IMR-90 (cell line): Measurements from ENCODE around the gene TGOLN2. TPM values are rescaled to one million over a fixed set of nuclear protein-coding genes. Genes with fewer than 3 reads are reported as not detected.

Source experiments
- ATAC-seq: fragments of 200-7000 bp; cut with Tn5 transposase; 2 replicates; pipeline ENCODE4 v1.9.1; 2020; ENCODE audit warnings: low read depth, mild to moderate bottlenecking, moderate library complexity
- BruUV-seq: library from RNA; stranded (reverse); fragments of 400-500 nt; replicated peaks from 2 replicates; lab custom pipeline; 2021; lab: Mats Ljungman, UMichigan
- CTCF ChIA-PET: fragments of 300-600 bp; formaldehyde crosslinking; extraction: SDS; loops from one replicate; lab custom pipeline; 2021; ENCODE audit warnings: antibody characterized with exemption; lab: Yijun Ruan, JAX
- POLR2A ChIA-PET: fragments of 300-600 bp; sonication (Branson Sonifier 250); formaldehyde crosslinking; loops from one replicate; lab custom pipeline; 2022; ENCODE audit warnings: antibody characterized with exemption; ENCODE audit not compliant: unreplicated experiment; lab: Charles Lee
- DNase-seq: peaks from one replicate; pipeline ENCODE4 v3.0.0; 2013
- H2AFZ ChIP-seq: replicated peaks from 2 replicates; pipeline ENCODE3; 2013; ENCODE audit warnings: low read length, mild to moderate bottlenecking; ENCODE audit not compliant: poor library complexity
- H2AK5ac ChIP-seq: 2 replicates; pipeline ENCODE4 v1.6.1; 2013; ENCODE audit warnings: low read depth, low read length, inconsistent platforms
- H2AK9ac ChIP-seq: replicated peaks from 2 replicates; pipeline ENCODE3; 2013; ENCODE audit warnings: mild to moderate bottlenecking, low read depth, low read length, moderate library complexity; ENCODE audit not compliant: poor library complexity
- H2BK120ac ChIP-seq: 2 replicates; pipeline ENCODE4 v1.6.1; 2013; ENCODE audit warnings: low read depth, low read length, inconsistent platforms
- H2BK15ac ChIP-seq: 3 replicates; pipeline ENCODE4 v1.6.1; 2013; ENCODE audit warnings: low read depth, low read length, inconsistent platforms
- H2BK20ac ChIP-seq: 2 replicates; pipeline ENCODE4 v1.6.1; 2013; ENCODE audit warnings: low read depth, mild to moderate bottlenecking, inconsistent platforms, low read length, moderate library complexity
- H2BK5ac ChIP-seq: 2 replicates; pipeline ENCODE4 v1.6.1; 2013; ENCODE audit warnings: mild to moderate bottlenecking, low read depth, low read length, inconsistent platforms; ENCODE audit not compliant: poor library complexity, severe bottlenecking
- H3K14ac ChIP-seq: replicated peaks from 2 replicates; pipeline ENCODE4 v1.6.1; 2013; ENCODE audit warnings: low read depth, low read length, inconsistent platforms
- H3K18ac ChIP-seq: 2 replicates; pipeline ENCODE4 v1.6.1; 2013; ENCODE audit warnings: low read depth, low read length, control low read depth
- H3K23ac ChIP-seq: 2 replicates; pipeline ENCODE4 v1.6.1; 2013; ENCODE audit warnings: low read depth, low read length, inconsistent platforms
- H3K27ac ChIP-seq: 2 replicates; pipeline ENCODE4 v1.5.1; 2013; ENCODE audit warnings: mild to moderate bottlenecking, control low read depth, low read length; ENCODE audit not compliant: insufficient read depth
- H3K27me3 ChIP-seq: 2 replicates; pipeline ENCODE4 v1.6.1; 2013; ENCODE audit warnings: low read length; ENCODE audit not compliant: control insufficient read depth, insufficient read depth
- H3K36me3 ChIP-seq: 2 replicates; pipeline ENCODE4 v1.6.1; 2013; ENCODE audit warnings: low read length, mixed read lengths; ENCODE audit not compliant: control insufficient read depth, insufficient read depth
- H3K4ac ChIP-seq: 2 replicates; pipeline ENCODE4 v1.6.1; 2013; ENCODE audit warnings: low read depth, low read length, inconsistent platforms
- H3K4me1 ChIP-seq: 2 replicates; pipeline ENCODE4 v1.6.1; 2013; ENCODE audit warnings: low read length, mixed read lengths; ENCODE audit not compliant: control insufficient read depth, insufficient read depth
- H3K4me2 ChIP-seq: 2 replicates; pipeline ENCODE4 v1.6.1; 2013; ENCODE audit warnings: low read depth, mild to moderate bottlenecking, control low read depth, low read length, moderate library complexity
- H3K4me3 ChIP-seq: 2 replicates; pipeline ENCODE4 v1.5.1; 2013; ENCODE audit warnings: low read depth, mild to moderate bottlenecking, control low read depth, low read length, moderate library complexity; ENCODE audit not compliant: insufficient read depth
- H3K56ac ChIP-seq: 2 replicates; pipeline ENCODE4 v1.6.1; 2013; ENCODE audit warnings: low read length, inconsistent platforms; ENCODE audit not compliant: insufficient read depth; ENCODE audit errors: extremely low read depth
- H3K79me1 ChIP-seq, 2 experiments: 2 replicates each; pipeline ENCODE4 v1.6.1; 2013; ENCODE audit warnings: low read length in 2 of 2, inconsistent platforms in 1 of 2, low read depth in 1 of 2
- H3K9ac ChIP-seq: 2 replicates; pipeline ENCODE4 v1.6.1; 2013; ENCODE audit warnings: low read depth, low read length, control low read depth
- H3K9me1 ChIP-seq: 2 replicates; pipeline ENCODE4 v1.6.1; 2013; ENCODE audit warnings: low read length, inconsistent platforms; ENCODE audit not compliant: insufficient read depth
- H3K9me3 ChIP-seq: 2 replicates; pipeline ENCODE4 v1.6.1; 2013; ENCODE audit warnings: low read length; ENCODE audit not compliant: control insufficient read depth, insufficient read depth
- H4K20me1 ChIP-seq: 2 replicates; pipeline ENCODE4 v1.6.1; 2013; ENCODE audit warnings: low read length, inconsistent platforms; ENCODE audit not compliant: insufficient read depth
- H4K5ac ChIP-seq: 2 replicates; pipeline ENCODE4 v1.6.1; 2013; ENCODE audit warnings: mild to moderate bottlenecking, low read depth, low read length, control low read depth
- H4K8ac ChIP-seq, 2 experiments: 2 replicates each; pipeline ENCODE4 v1.6.1; 2013; ENCODE audit warnings: low read depth in 2 of 2, low read length in 2 of 2, control low read depth in 1 of 2, inconsistent platforms in 1 of 2
- H4K91ac ChIP-seq: 2 replicates; pipeline ENCODE4 v1.6.1; 2013; ENCODE audit warnings: low read depth, low read length, inconsistent platforms; ENCODE audit not compliant: insufficient read depth
- BHLHE40 ChIP-seq: fragments of 150-350 bp; IDR thresholded peaks from 2 replicates; pipeline ENCODE4 v1.6.1; 2016; ENCODE audit warnings: mild to moderate bottlenecking, low read depth, low read length
- CEBPB ChIP-seq: IDR thresholded peaks from 2 replicates; pipeline ENCODE4 v1.6.1; 2012; ENCODE audit warnings: low read depth, low read length, improper control_type of control experiment
- CHD1 ChIP-seq: IDR thresholded peaks from 2 replicates; pipeline ENCODE4 v1.6.1; 2012; ENCODE audit warnings: low read depth, low read length, improper control_type of control experiment
- CTCF ChIP-seq: conservative IDR thresholded peaks from 2 replicates; pipeline ENCODE4 v1.5.1; 2012; ENCODE audit warnings: mild to moderate bottlenecking, low read depth, low read length, improper control_type of control experiment
- MAFK ChIP-seq: IDR thresholded peaks from 2 replicates; pipeline ENCODE4 v1.6.1; 2012; ENCODE audit warnings: low read depth, low read length, improper control_type of control experiment
- MAZ ChIP-seq: IDR thresholded peaks from 2 replicates; pipeline ENCODE4 v1.6.1; 2012; ENCODE audit warnings: low read depth, mild to moderate bottlenecking, low read length, improper control_type of control experiment, moderate library complexity, borderline replicate concordance
- MXI1 ChIP-seq: IDR thresholded peaks from 2 replicates; pipeline ENCODE4 v1.6.1; 2012; ENCODE audit warnings: low read depth, mild to moderate bottlenecking, low read length, moderate library complexity, borderline replicate concordance
- NFE2L2 ChIP-seq: fragments of 150-350 bp; IDR thresholded peaks from 2 replicates; pipeline ENCODE4 v1.6.1; 2016; ENCODE audit warnings: low read depth, mild to moderate bottlenecking, low read length
- POLR2A ChIP-seq: IDR thresholded peaks from 2 replicates; pipeline ENCODE4 v1.6.1; 2012; ENCODE audit warnings: mild to moderate bottlenecking, low read depth, low read length
- RAD21 ChIP-seq: IDR thresholded peaks from 2 replicates; pipeline ENCODE4 v1.6.1; 2012; ENCODE audit warnings: low read length, improper control_type of control experiment
- RCOR1 ChIP-seq: IDR thresholded peaks from 2 replicates; pipeline ENCODE4 v1.6.1; 2012; ENCODE audit warnings: mild to moderate bottlenecking, low read length, improper control_type of control experiment; ENCODE audit not compliant: insufficient replicate concordance
- RFX5 ChIP-seq: IDR thresholded peaks from 2 replicates; pipeline ENCODE4 v1.8.0; 2012; ENCODE audit warnings: low read depth, mild to moderate bottlenecking, low read length, moderate library complexity
- WGBS, 2 experiments: methylation state at CpG; one replicate each; pipeline versions ENCODE4 v1.1.5 to v1.1.7; 2013; ENCODE audit warnings: missing lambda C conversion rate in 2 of 2; ENCODE audit not compliant: insufficient read length in 1 of 2; ENCODE audit errors: extremely low coverage in 2 of 2; 5-methylcytosine and 5-hydroxymethylcytosine counted together
- dilution Hi-C: fragments of 300-500 bp; cut with HindIII; formaldehyde crosslinking; loops from one replicate; pipeline ENCODE4 v1.14.3; 2018; ENCODE audit warnings: low sequenced_read_pairs; ENCODE audit not compliant: unreplicated experiment
- in situ Hi-C: fragments of 300-500 bp; cut with MboI; formaldehyde crosslinking; loops from 3 replicates; pipeline ENCODE4 v1.14.3; 2019; ENCODE audit warnings: low sequenced_read_pairs, inconsistent platforms, mixed read lengths
- intact Hi-C: fragments of 100-400 bp; cut with micrococcal nuclease; formaldehyde crosslinking; loops from 2 replicates; pipeline ENCODE4 v1.10.0; 2022
- polyA plus RNA-seq, 3 experiments: library from polyadenylated mRNA; depleted of rRNA; stranded (reverse); fragments of >200 nt; gene quantifications; 2 replicates each; pipeline ENCODE4 v1.2.3, GENCODE V29; 2012; ENCODE audit warnings: low replicate concordance in 1 of 3
- total RNA-seq: library from RNA; depleted of rRNA; stranded (reverse); fragments of >200 nt; gene quantifications from 2 replicates; pipeline ENCODE4 v1.2.3, GENCODE V29; 2012

TGOLN2 gene
- total and polyA plus RNA-seq, 2 of the 4 experiments (the other 2 are of a cell fraction) = 57.7 to 92.3 TPM

- Histone ChIP-seq H2BK5ac (no peak overlapping the region), H3K4ac (no peak overlapping the region), H2AK5ac (no peak overlapping the region), H3K27ac (no peak overlapping the region), H3K79me1 (peaks cover 35 to 54% of the 10 kb centered on the region in 2 experiments), H2BK120ac (no peak overlapping the region), H2BK20ac (no peak overlapping the region), H3K36me3 (peaks cover 17% of the 10 kb centered on the region), H3K4me3 (no peak overlapping the region), H3K14ac (no peak overlapping the region), H2BK15ac (no peak overlapping the region), H3K9ac (no peak overlapping the region), H3K9me1 (peaks cover 16% of the 10 kb centered on the region), H3K9me3 (no peaks in the 10 kb centered on the region), H2AK9ac (no peak overlapping the region), H3K4me2 (no peak overlapping the region), H4K5ac (no peak overlapping the region), H3K4me1 (peaks cover 6% of the 10 kb centered on the region), H3K27me3 (no peaks in the 10 kb centered on the region), H3K23ac (no peak overlapping the region), H4K91ac (no peak overlapping the region), H4K20me1 (no peaks in the 10 kb centered on the region), H4K8ac (no peak overlapping the region), H3K56ac (no peak overlapping the region), H2AFZ (no peak overlapping the region), H3K18ac (no peak overlapping the region)
- DNase-seq = no peak
- dilution Hi-C loops (no loop called here), in situ Hi-C loops (no loop called here), intact Hi-C loops (no loop called here)
- ATAC-seq = no peak
- ChIA-PET POLR2A (no interaction called here), CTCF (no interaction called here)
- no CpG with 5 or more reads among the region's 2 CpGs for WGBS, 2 experiments
- TSS peak; percentile 49 for BruUV-seq
- TF ChIP-seq RFX5 (no peak), CEBPB (no peak), CTCF (no peak), CHD1 (no peak), RCOR1 (no peak), MAFK (no peak), MAZ (no peak), BHLHE40 (no peak), NFE2L2 (no peak), MXI1 (no peak), POLR2A (no peak), RAD21 (no peak)
Observed at GRCh38 chr2:85356186-85356585, 28.4 kb upstream of the TGOLN2 start.
